OCI-LY3 (cell line): ENCODE results near the gene PPP1R7.

Experiments used
- H2AFZ ChIP-seq: fragments of 200-600, 300-600 bp; shearing (Covaris generic); 2 replicates; pipeline ENCODE4 v1.6.0; 2014; ENCODE audit warnings: antibody characterized with exemption, low read depth, low read length
- H3K27ac ChIP-seq: fragments of 200-600, 300-600 bp; sonication (generic); 2 replicates; pipeline ENCODE4 v1.5.1; 2014; ENCODE audit warnings: mild to moderate bottlenecking, low read length, moderate library complexity, mixed read lengths
- H3K27me3 ChIP-seq: fragments of 200-600, 300-600 bp; sonication (generic); 2 replicates; pipeline ENCODE4 v1.6.1; 2014; ENCODE audit warnings: low read depth, low read length, mixed read lengths
- H3K36me3 ChIP-seq: fragments of 200-600, 300-600 bp; sonication (generic); replicated peaks from 2 replicates; pipeline ENCODE3; 2014; ENCODE audit warnings: low read depth, low read length, mixed read lengths
- H3K4me1 ChIP-seq: fragments of 300-600, 200-600 bp; sonication (generic); 2 replicates; pipeline ENCODE4 v1.6.1; 2014; ENCODE audit warnings: low read length, mixed read lengths
- H3K4me2 ChIP-seq: fragments of 200-600, 300-600 bp; sonication (generic); 2 replicates; pipeline ENCODE4 v1.6.1; 2014; ENCODE audit warnings: low read length, mixed read lengths
- H3K4me3 ChIP-seq: fragments of 300-600, 200-600 bp; sonication (generic); 2 replicates; pipeline ENCODE4 v1.5.1; 2014; ENCODE audit warnings: antibody characterized with exemption, mild to moderate bottlenecking, low read length, moderate library complexity
- H3K79me2 ChIP-seq: fragments of 300-600, 200-600 bp; shearing (Covaris generic); 2 replicates; pipeline ENCODE4 v1.6.1; 2014; ENCODE audit warnings: mild to moderate bottlenecking, low read length, mixed read lengths
- H3K9ac ChIP-seq: fragments of 300-600, 200-600 bp; shearing (Covaris generic); 2 replicates; pipeline ENCODE4 v1.6.0; 2014; ENCODE audit warnings: mild to moderate bottlenecking, low read length, moderate library complexity
- H3K9me3 ChIP-seq: fragments of 200-600, 300-600 bp; shearing (Covaris generic); 2 replicates; pipeline ENCODE4 v1.6.1; 2014; ENCODE audit warnings: low read length, mixed read lengths; ENCODE audit not compliant: insufficient read depth
- H4K20me1 ChIP-seq: fragments of 200-600, 300-600 bp; sonication (generic); 2 replicates; pipeline ENCODE4 v1.6.1; 2016; ENCODE audit warnings: low read length, mixed read lengths; ENCODE audit not compliant: insufficient read depth
- CTCF ChIP-seq: fragments of 200-600, 300-600 bp; sonication (generic); IDR thresholded peaks from 2 replicates; pipeline ENCODE4 v1.5.1; 2014; ENCODE audit warnings: antibody characterized with exemption, low read length, low read depth
- EZH2phosphoT487 ChIP-seq: fragments of 200-600 bp; shearing (Covaris generic); IDR thresholded peaks from 2 replicates; pipeline ENCODE4 v1.6.1; 2018; ENCODE audit warnings: antibody characterized with exemption, mixed run types, low read depth

Gene PPP1R7

GRCh38 chr2:241159116-241159515, 8.8 kb downstream of the PPP1R7 start:
- Histone ChIP-seq H3K9ac (no peak overlapping the region), H2AFZ (no peak overlapping the region), H3K36me3 (peaks cover 1% of the 10 kb centered on the region), H3K79me2 (no peaks in the 10 kb centered on the region), H3K27ac (no peak overlapping the region), H3K4me3 (no peak overlapping the region), H3K4me1 (no peaks in the 10 kb centered on the region), H3K9me3 (no peaks in the 10 kb centered on the region), H4K20me1 (no peaks in the 10 kb centered on the region), H3K4me2 (no peak overlapping the region), H3K27me3 (no peaks in the 10 kb centered on the region)
- no peak for TF ChIP-seq CTCF
- TF ChIP-seq EZH2phosphoT487: no peak

- no peak overlapping the region for H3K9ac ChIP-seq
- no peak overlapping the region for H2AFZ ChIP-seq
- no peak overlapping the region for H3K4me2 ChIP-seq
- no peaks in the 10 kb centered on the region for H3K27me3 ChIP-seq
- no peaks in the 10 kb centered on the region for H3K79me2 ChIP-seq
- H3K4me1 ChIP-seq: no peaks in the 10 kb centered on the region
- no peaks in the 10 kb centered on the region for H3K9me3 ChIP-seq
- no peak for TF ChIP-seq EZH2phosphoT487
- no peak for TF ChIP-seq CTCF
- H3K36me3 ChIP-seq: peaks cover 4% of the 10 kb centered on the region
- no peak overlapping the region for H3K4me3 ChIP-seq
- H4K20me1 ChIP-seq: no peaks in the 10 kb centered on the region
- no peak overlapping the region for H3K27ac ChIP-seq
Observed at GRCh38 chr2:241160318-241160717, 10.1 kb downstream of the PPP1R7 start.

GRCh38 chr2:241161646-241162281, 11.5 kb downstream of the PPP1R7 start:
- Histone ChIP-seq H4K20me1 (no peaks in the 10 kb centered on the region), H3K4me2 (no peak overlapping the region), H3K27me3 (no peaks in the 10 kb centered on the region), H3K79me2 (no peaks in the 10 kb centered on the region), H3K36me3 (peaks cover 4% of the 10 kb centered on the region), H3K9ac (no peak overlapping the region), H3K9me3 (no peaks in the 10 kb centered on the region), H2AFZ (no peak overlapping the region), H3K4me3 (no peak overlapping the region), H3K27ac (no peak overlapping the region), H3K4me1 (no peaks in the 10 kb centered on the region)
- TF ChIP-seq EZH2phosphoT487 (no peak), CTCF (no peak)

GRCh38 chr2:241163601-241164118, 13.4 kb downstream of the PPP1R7 start:
- H3K36me3 ChIP-seq: peaks cover 9% of the 10 kb centered on the region
- no peaks in the 10 kb centered on the region for H3K9me3 ChIP-seq
- no peak overlapping the region for H2AFZ ChIP-seq
- H3K27me3 ChIP-seq: no peaks in the 10 kb centered on the region
- H3K27ac ChIP-seq: no peak overlapping the region
- no peaks in the 10 kb centered on the region for H3K79me2 ChIP-seq
- no peak overlapping the region for H3K4me3 ChIP-seq
- TF ChIP-seq EZH2phosphoT487: no peak
- TF ChIP-seq CTCF: no peak
- no peaks in the 10 kb centered on the region for H4K20me1 ChIP-seq
- H3K9ac ChIP-seq: no peak overlapping the region
- no peak overlapping the region for H3K4me2 ChIP-seq
- H3K4me1 ChIP-seq: no peaks in the 10 kb centered on the region
